Neural cell (in vitro differentiated cells): ENCODE results near the gene SIL1.

Source experiments
- CTCF ChIP-seq: fragments of 450-650 bp; IDR thresholded peaks from 2 replicates; pipeline ENCODE4 v1.5.1; 2014; ENCODE audit warnings: antibody characterized with exemption, mild to moderate bottlenecking, moderate library complexity; ENCODE audit not compliant: poor library complexity, severe bottlenecking
- EP300 ChIP-seq: fragments of 450-650 bp; conservative IDR thresholded peaks from 2 replicates; pipeline ENCODE4 v1.6.1; 2014; ENCODE audit warnings: antibody characterized with exemption, mild to moderate bottlenecking, moderate library complexity; ENCODE audit not compliant: poor library complexity, severe bottlenecking
- EZH2 ChIP-seq: fragments of 200-600, 300-800 bp; shearing (Covaris generic), sonication (generic); IDR thresholded peaks from 2 replicates; pipeline ENCODE4 v1.6.1; 2014; ENCODE audit warnings: antibody characterized with exemption, low read length, borderline replicate concordance, mild to moderate bottlenecking; ENCODE audit not compliant: insufficient read depth, poor library complexity, severe bottlenecking
- MXI1 ChIP-seq: fragments of 450-650 bp; conservative IDR thresholded peaks from 2 replicates; pipeline ENCODE4 v1.6.1; 2014; ENCODE audit warnings: antibody characterized with exemption, mild to moderate bottlenecking; ENCODE audit not compliant: poor library complexity, severe bottlenecking
- POLR2AphosphoS5 ChIP-seq: IDR thresholded peaks from 2 replicates; pipeline ENCODE4 v1.6.1; 2012
- RAD21 ChIP-seq: fragments of 450-650 bp; conservative IDR thresholded peaks from 2 replicates; pipeline ENCODE4 v1.6.1; 2014; ENCODE audit warnings: antibody characterized with exemption, mild to moderate bottlenecking, moderate library complexity

- TF ChIP-seq MXI1 (no peak), CTCF (no peak), RAD21 (no peak), EZH2 (no peak), EP300 (no peak), POLR2AphosphoS5 (no peak)
Observed at GRCh38 chr5:139116100-139116655, 82.0 kb downstream of the SIL1 start.
